Measurements from ENCODE around the gene ZMIZ1.
A peak's percentile ranks its signal among the peaks of the same experiment; 100 is the strongest.
"Not testable (repeated sequence)": the region's sequence is repeated elsewhere in the genome, so short reads cannot be mapped to it uniquely, and the experiment has no call there.

ZMIZ1 gene

DNA sequence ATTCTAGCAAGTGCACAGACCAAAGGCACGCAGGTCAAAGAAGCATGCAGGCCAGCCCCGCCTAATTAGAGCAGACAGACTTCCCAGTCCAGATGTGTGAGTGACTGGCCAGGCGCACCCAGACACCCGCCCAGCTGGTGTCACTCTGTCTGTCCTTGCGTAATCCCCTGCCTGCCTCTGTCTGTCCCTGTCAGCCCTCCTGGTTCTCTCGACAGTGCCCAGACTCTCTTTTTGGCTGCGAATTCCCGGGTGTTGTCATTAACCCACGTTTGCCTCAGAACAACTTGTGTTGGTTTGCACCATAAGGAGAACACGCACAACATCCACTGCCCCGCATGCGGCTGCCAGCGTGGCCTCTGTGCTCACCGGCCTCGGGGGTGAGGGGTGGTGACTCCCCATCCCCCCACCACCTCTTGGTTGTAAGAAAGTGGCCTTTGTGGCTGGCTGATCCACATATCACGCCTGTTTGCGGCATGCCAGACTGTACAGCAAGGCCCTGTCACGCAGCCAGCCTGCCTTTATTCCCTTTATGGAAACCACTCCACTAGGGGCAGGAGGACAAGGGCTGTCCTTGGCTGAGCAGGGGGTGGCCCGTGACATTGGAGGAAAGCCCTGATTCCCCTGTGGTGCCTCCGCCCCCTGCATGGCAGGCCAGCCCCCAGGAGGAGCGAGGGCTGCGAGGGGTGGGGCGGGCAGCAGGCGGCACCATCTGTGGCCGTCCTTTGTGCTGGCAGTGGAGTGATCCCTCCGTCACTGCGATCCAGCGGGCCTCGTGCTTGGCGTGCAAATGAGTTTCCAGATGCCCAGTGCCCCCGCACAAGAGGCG is 205.7 kb downstream of the ZMIZ1 start:
- DNase-seq = no peak

GRCh38 chr10:79275105-79275430 is 206.3 kb downstream of the ZMIZ1 start:
- no peak for DNase-seq

- no peak for DNase-seq
These were observed 206.7 kb downstream of the ZMIZ1 start for GRCh38 chr10:79275431-79275851.

GRCh38 chr10:79277579-79278269 is 209.0 kb downstream of the ZMIZ1 start:
- DNase-seq = no peak

- not testable (repeated sequence) for DNase-seq
These were observed 210.3 kb downstream of the ZMIZ1 start for GRCh38 chr10:79279047-79279446.

DNA sequence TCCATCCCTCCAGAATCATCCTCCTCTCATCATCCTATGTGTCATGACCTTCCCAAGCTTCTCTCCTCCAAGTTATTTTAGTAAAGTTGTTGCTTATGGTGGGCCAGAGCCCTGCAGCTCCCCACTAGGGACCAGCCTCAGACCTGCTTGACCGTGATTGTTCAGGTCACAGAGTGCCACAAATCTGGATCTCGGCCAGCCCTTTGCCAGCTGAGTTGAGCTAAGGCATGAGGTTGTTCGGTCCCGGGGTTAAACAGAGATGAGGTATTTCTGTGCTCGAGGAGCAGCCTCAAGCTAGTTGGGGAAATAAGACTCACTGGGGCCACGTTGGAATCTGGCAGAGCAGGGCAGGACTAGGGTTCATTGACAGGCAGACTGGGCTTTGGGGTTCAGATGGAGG is 212.2 kb downstream of the ZMIZ1 start:
- DNase-seq = no peak

GRCh38 chr10:79282388-79282787 is 213.6 kb downstream of the ZMIZ1 start:
- DNase-seq = no peak

GRCh38 chr10:79283616-79284015 is 214.8 kb downstream of the ZMIZ1 start:
- DNase-seq = no peak

- no peak for DNase-seq
These were observed 215.5 kb downstream of the ZMIZ1 start for GRCh38 chr10:79284158-79284871.

- peak; percentile 29 to 41 for DNase-seq
These were observed 216.8 kb downstream of the ZMIZ1 start for GRCh38 chr10:79285315-79286197.

DNA sequence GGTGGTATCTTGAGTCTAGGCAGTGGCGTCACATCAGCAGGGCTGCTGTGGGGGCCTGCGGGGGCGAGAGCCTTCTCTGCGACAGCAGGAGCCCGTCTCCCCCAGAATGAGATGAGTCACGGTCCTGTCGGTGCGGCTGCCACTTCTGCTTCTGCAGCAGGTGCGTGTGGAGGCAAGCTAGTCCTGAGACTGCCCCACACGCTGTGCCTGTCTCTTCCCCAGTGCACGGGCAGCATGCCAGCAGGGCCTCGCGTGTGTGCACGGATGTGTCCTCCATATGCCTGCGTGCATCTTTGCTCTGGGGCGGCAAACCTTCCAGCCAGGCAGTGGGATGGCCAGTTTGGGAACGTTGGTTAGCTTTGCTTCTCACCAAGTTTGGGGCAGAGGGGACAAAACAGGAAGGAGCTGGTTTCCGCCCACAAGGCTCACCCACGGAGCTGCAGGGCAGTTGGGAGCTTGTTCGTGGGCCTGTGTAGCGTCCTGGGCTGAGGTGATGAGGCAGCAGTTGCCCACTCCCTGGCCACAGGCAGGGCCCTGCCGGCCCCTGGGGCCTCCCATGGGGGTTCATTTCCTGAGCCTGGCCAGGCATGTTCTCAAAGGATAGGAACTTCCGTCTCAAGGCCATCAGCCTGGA is 217.7 kb downstream of the ZMIZ1 start:
- peak; percentile 54 to 67 for DNase-seq

DNA sequence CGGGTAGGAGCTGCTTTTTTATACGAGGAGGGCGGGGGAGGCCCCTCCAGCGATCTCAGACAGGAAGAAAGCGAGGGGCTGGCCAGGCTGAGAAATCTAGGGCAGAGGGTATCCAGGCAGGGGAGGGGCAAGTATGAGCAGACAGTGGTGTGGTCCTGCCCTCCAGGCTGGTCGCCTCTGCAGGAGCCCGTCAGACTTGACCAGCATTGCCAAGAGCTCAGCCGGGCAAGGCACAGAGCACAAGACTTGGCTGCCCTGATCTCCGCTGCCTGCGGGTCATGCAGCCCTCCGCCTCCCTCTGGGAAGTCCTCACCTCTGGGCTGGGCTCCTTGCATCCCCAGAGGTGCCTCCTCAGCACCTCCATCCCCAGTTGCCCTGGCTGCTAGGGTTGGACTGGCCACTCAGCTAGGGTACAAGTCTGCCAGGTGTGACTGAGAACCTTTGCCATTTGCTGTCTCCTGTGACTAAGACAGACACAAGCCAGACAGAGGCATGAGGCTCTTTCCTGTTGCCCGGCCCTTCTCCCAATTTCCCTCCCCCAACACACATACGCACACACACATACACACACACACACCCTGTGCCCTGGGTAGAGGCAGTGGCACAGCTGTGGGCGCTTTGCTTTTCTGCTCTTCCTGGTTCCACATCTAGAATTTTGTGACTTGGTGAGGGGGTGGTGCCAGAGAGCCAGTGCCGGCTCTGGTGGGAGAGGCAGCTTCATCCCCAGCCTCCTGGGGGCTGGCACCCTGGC is 219.4 kb downstream of the ZMIZ1 start:
- DNase-seq = no peak

DNA sequence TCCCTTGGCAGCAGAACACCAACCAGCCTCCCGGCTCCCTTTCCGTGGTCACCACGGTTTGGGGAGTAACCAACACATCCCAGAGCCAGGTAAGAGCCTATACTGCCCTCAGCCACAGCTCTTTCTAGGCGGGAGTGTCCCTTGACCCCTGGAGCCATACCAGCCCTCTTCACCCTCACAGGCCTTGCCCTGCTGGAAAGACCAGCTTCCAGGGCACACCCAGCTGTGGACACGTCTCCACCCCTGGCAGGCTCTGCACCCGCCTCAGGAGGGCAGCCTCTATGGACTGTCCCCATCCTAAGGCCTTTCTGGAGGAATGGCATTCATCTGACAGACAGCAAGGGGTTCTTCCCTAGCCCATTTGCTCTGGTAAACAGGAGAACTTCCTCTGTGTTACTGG is 221.0 kb downstream of the ZMIZ1 start:
- DNase-seq = no peak

- DNase-seq = no peak
These were observed 223.4 kb downstream of the ZMIZ1 start for GRCh38 chr10:79292026-79292766.

- peak; percentile 34 to 41 for DNase-seq
These were observed 224.4 kb downstream of the ZMIZ1 start for GRCh38 chr10:79292891-79293746.

- no peak for DNase-seq
These were observed 225.2 kb downstream of the ZMIZ1 start for GRCh38 chr10:79293841-79294581.

GRCh38 chr10:79295563-79295962 is 226.8 kb downstream of the ZMIZ1 start:
- no peak for DNase-seq

DNA sequence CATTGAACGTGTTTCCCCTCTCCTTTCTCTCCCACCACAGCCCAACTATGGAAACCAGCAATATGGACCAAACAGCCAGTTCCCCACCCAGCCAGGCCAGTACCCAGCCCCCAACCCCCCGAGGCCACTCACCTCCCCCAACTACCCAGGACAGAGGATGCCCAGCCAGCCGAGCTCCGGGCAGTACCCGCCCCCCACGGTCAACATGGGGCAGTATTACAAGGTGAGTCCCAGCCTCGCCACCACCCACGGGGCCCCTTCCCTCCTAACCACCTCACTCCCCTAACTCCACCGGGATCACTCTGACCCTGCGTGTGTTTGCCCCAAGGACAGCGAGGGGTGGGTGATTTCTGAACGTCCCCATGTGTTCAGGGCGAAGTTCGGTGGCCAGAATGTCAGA is 227.7 kb downstream of the ZMIZ1 start:
- no peak for DNase-seq

Measured in stimulated activated CD4-positive, alpha-beta T cell treated with anti-CD3 and anti-CD28 coated beads, Interleukin-2, amount 100 ng/mL, for 48 hours (primary cell).